Measurements from ENCODE around the gene NBPF6.
"Not testable (repeated sequence)": the region's sequence is repeated elsewhere in the genome, so short reads cannot be mapped to it uniquely, and the experiment has no call there.

Gene NBPF6, protein sequence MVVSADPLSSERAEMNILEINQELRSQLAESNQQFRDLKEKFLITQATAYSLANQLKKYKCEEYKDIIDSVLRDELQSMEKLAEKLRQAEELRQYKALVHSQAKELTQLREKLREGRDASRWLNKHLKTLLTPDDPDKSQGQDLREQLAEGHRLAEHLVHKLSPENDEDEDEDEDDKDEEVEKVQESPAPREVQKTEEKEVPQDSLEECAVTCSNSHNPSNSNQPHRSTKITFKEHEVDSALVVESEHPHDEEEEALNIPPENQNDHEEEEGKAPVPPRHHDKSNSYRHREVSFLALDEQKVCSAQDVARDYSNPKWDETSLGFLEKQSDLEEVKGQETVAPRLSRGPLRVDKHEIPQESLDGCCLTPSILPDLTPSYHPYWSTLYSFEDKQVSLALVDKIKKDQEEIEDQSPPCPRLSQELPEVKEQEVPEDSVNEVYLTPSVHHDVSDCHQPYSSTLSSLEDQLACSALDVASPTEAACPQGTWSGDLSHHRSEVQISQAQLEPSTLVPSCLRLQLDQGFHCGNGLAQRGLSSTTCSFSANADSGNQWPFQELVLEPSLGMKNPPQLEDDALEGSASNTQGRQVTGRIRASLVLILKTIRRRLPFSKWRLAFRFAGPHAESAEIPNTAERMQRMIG

GRCh38 chr1:108450043-108450442, at the start of gene NBPF6:
Gene NBPF6 (plus strand): TSS chr1:108450343. CDS start chr1:108450602, 259 bp downstream.
- not testable (repeated sequence) for H3K4me3 ChIP-seq (ENCODE audit: low read length in 2 of 2); H3K9ac ChIP-seq (ENCODE audit: low read length in 2 of 2); H3K9me3 ChIP-seq (ENCODE audit: control insufficient read depth in 2 of 2, low read length in 2 of 2); H3K27me3 ChIP-seq (ENCODE audit: control insufficient read depth in 1 of 2, insufficient read depth in 2 of 2, low read length in 2 of 2); H3K27ac ChIP-seq (ENCODE audit: low read length); H3K4me1 ChIP-seq (ENCODE audit: control insufficient read depth, insufficient read depth, low read length); H3K36me3 ChIP-seq (ENCODE audit: control insufficient read depth in 2 of 2, insufficient read depth in 2 of 2, low read length in 2 of 2)

- H3K9me3 ChIP-seq (ENCODE audit: control insufficient read depth in 2 of 2, low read length in 2 of 2); H3K4me1 ChIP-seq (ENCODE audit: control insufficient read depth, insufficient read depth, low read length); H3K36me3 ChIP-seq (ENCODE audit: control insufficient read depth in 2 of 2, insufficient read depth in 2 of 2, low read length in 2 of 2); H3K9ac ChIP-seq (ENCODE audit: low read length in 2 of 2); H3K27me3 ChIP-seq (ENCODE audit: control insufficient read depth in 1 of 2, insufficient read depth in 2 of 2, low read length in 2 of 2); H3K4me3 ChIP-seq (ENCODE audit: low read length in 2 of 2); H3K27ac ChIP-seq (ENCODE audit: low read length): not testable (repeated sequence)
Observed at GRCh38 chr1:108411098-108411833, 38.9 kb upstream of the NBPF6 start.

- not testable (repeated sequence) for H3K27me3 ChIP-seq (ENCODE audit: control insufficient read depth in 1 of 2, insufficient read depth in 2 of 2, low read length in 2 of 2); H3K9ac ChIP-seq (ENCODE audit: low read length in 2 of 2); H3K27ac ChIP-seq (ENCODE audit: low read length); H3K4me1 ChIP-seq (ENCODE audit: control insufficient read depth, insufficient read depth, low read length); H3K36me3 ChIP-seq (ENCODE audit: control insufficient read depth in 2 of 2, insufficient read depth in 2 of 2, low read length in 2 of 2); H3K9me3 ChIP-seq (ENCODE audit: control insufficient read depth in 2 of 2, low read length in 2 of 2); H3K4me3 ChIP-seq (ENCODE audit: low read length in 2 of 2)
Observed at GRCh38 chr1:108420129-108420528, 30.0 kb upstream of the NBPF6 start.

- H3K4me1 ChIP-seq (ENCODE audit: control insufficient read depth, insufficient read depth, low read length); H3K9ac ChIP-seq (ENCODE audit: low read length in 2 of 2); H3K27ac ChIP-seq (ENCODE audit: low read length); H3K27me3 ChIP-seq (ENCODE audit: control insufficient read depth in 1 of 2, insufficient read depth in 2 of 2, low read length in 2 of 2); H3K36me3 ChIP-seq (ENCODE audit: control insufficient read depth in 2 of 2, insufficient read depth in 2 of 2, low read length in 2 of 2); H3K9me3 ChIP-seq (ENCODE audit: control insufficient read depth in 2 of 2, low read length in 2 of 2); H3K4me3 ChIP-seq (ENCODE audit: low read length in 2 of 2): not testable (repeated sequence)
Observed at GRCh38 chr1:108421061-108421916, 28.9 kb upstream of the NBPF6 start.

GRCh38 chr1:108426877-108427276, 23.3 kb upstream of the NBPF6 start:
- not testable (repeated sequence) for H3K9me3 ChIP-seq (ENCODE audit: control insufficient read depth in 2 of 2, low read length in 2 of 2); H3K4me3 ChIP-seq (ENCODE audit: low read length in 2 of 2); H3K27ac ChIP-seq (ENCODE audit: low read length); H3K36me3 ChIP-seq (ENCODE audit: control insufficient read depth in 2 of 2, insufficient read depth in 2 of 2, low read length in 2 of 2); H3K4me1 ChIP-seq (ENCODE audit: control insufficient read depth, insufficient read depth, low read length); H3K9ac ChIP-seq (ENCODE audit: low read length in 2 of 2); H3K27me3 ChIP-seq (ENCODE audit: control insufficient read depth in 1 of 2, insufficient read depth in 2 of 2, low read length in 2 of 2)

- H3K9ac ChIP-seq (ENCODE audit: low read length in 2 of 2); H3K27me3 ChIP-seq (ENCODE audit: control insufficient read depth in 1 of 2, insufficient read depth in 2 of 2, low read length in 2 of 2); H3K4me1 ChIP-seq (ENCODE audit: control insufficient read depth, insufficient read depth, low read length); H3K9me3 ChIP-seq (ENCODE audit: control insufficient read depth in 2 of 2, low read length in 2 of 2); H3K36me3 ChIP-seq (ENCODE audit: control insufficient read depth in 2 of 2, insufficient read depth in 2 of 2, low read length in 2 of 2); H3K27ac ChIP-seq (ENCODE audit: low read length); H3K4me3 ChIP-seq (ENCODE audit: low read length in 2 of 2): not testable (repeated sequence)
Observed at GRCh38 chr1:108432002-108432401, 18.1 kb upstream of the NBPF6 start.

DNA sequence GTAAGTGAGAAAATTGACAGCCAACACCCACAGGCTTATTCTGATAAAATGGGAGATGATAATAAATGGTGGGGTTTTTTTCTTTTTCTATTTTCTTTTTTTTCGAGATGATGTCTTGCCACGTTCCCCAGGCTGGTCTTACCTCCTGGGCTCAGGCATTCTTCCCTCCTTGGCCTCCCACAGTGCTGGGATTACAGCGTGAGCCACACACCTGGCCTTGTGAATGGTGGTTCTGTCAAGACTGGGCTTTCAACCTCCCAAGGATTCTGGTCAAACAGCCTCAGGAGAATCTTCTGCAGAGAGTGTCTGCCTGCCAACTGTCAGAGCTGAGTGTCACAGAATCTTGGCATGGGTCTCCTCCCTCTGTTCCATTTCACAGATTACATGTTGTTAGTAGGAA, 16.7 kb upstream of the NBPF6 start:
- not testable (repeated sequence) for H3K9ac ChIP-seq (ENCODE audit: low read length in 2 of 2); H3K4me1 ChIP-seq (ENCODE audit: control insufficient read depth, insufficient read depth, low read length); H3K4me3 ChIP-seq (ENCODE audit: low read length in 2 of 2); H3K27ac ChIP-seq (ENCODE audit: low read length); H3K27me3 ChIP-seq (ENCODE audit: control insufficient read depth in 1 of 2, insufficient read depth in 2 of 2, low read length in 2 of 2); H3K36me3 ChIP-seq (ENCODE audit: control insufficient read depth in 2 of 2, insufficient read depth in 2 of 2, low read length in 2 of 2); H3K9me3 ChIP-seq (ENCODE audit: control insufficient read depth in 2 of 2, low read length in 2 of 2)

GRCh38 chr1:108438536-108438935, 11.6 kb upstream of the NBPF6 start:
- not testable (repeated sequence) for H3K4me3 ChIP-seq (ENCODE audit: low read length in 2 of 2); H3K27me3 ChIP-seq (ENCODE audit: control insufficient read depth in 1 of 2, insufficient read depth in 2 of 2, low read length in 2 of 2); H3K4me1 ChIP-seq (ENCODE audit: control insufficient read depth, insufficient read depth, low read length); H3K27ac ChIP-seq (ENCODE audit: low read length); H3K9me3 ChIP-seq (ENCODE audit: control insufficient read depth in 2 of 2, low read length in 2 of 2); H3K36me3 ChIP-seq (ENCODE audit: control insufficient read depth in 2 of 2, insufficient read depth in 2 of 2, low read length in 2 of 2); H3K9ac ChIP-seq (ENCODE audit: low read length in 2 of 2)

DNA sequence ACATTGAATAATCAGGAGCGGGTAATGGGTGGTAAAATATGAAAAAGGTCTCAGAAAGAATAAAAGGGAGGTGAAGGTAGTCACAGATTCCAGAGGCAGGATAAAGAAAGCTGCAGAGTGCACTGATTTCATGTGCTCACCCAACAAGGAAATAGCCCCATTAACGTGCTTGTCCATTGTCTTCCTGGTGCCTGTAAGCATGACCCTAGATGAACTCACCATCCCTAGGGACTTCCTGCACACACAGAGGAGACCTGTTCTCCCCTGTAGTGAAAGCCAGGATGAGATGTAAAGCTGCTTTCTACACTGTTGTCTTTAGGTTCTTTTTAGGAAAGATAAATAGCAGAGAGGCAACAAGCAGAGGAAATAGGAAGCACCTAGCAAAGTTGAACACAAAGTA, 4.4 kb downstream of the NBPF6 start:
- H3K36me3 ChIP-seq (ENCODE audit: control insufficient read depth in 2 of 2, insufficient read depth in 2 of 2, low read length in 2 of 2); H3K4me1 ChIP-seq (ENCODE audit: control insufficient read depth, insufficient read depth, low read length); H3K9ac ChIP-seq (ENCODE audit: low read length in 2 of 2); H3K27ac ChIP-seq (ENCODE audit: low read length); H3K4me3 ChIP-seq (ENCODE audit: low read length in 2 of 2); H3K27me3 ChIP-seq (ENCODE audit: control insufficient read depth in 1 of 2, insufficient read depth in 2 of 2, low read length in 2 of 2); H3K9me3 ChIP-seq (ENCODE audit: control insufficient read depth in 2 of 2, low read length in 2 of 2): not testable (repeated sequence)

DNA sequence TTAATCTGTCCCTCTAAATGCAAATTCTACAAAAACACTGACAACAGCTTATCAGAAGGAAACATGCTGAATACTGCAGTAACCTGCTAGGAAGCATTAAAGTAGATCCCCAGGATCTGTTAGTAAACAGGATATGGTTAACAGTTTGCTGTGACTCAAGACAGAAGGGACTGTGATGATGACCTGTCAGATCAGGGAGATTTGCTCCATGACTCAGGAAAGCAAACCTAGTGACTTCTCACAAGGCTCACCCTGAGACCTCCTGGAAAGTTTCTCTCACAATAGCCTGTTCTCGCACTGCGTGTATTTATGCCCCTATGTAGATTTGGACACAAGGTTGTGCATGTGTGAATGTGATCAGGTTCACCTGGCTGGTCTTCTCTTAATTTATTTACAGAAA, 8.5 kb downstream of the NBPF6 start:
- not testable (repeated sequence) for H3K27ac ChIP-seq (ENCODE audit: low read length); H3K9ac ChIP-seq (ENCODE audit: low read length in 2 of 2); H3K9me3 ChIP-seq (ENCODE audit: control insufficient read depth in 2 of 2, low read length in 2 of 2); H3K4me3 ChIP-seq (ENCODE audit: low read length in 2 of 2); H3K4me1 ChIP-seq (ENCODE audit: control insufficient read depth, insufficient read depth, low read length); H3K36me3 ChIP-seq (ENCODE audit: control insufficient read depth in 2 of 2, insufficient read depth in 2 of 2, low read length in 2 of 2); H3K27me3 ChIP-seq (ENCODE audit: control insufficient read depth in 1 of 2, insufficient read depth in 2 of 2, low read length in 2 of 2)
